H1 (cell line): ENCODE measurements around the gene C11orf65. TPM values are rescaled to one million over a fixed set of nuclear protein-coding genes. Genes with fewer than 3 reads are reported as not detected.

Source experiments
- CBX5 ChIP-seq: fragments of 300-800, 300-1000 bp; sonication (generic); IDR thresholded peaks from 2 replicates; pipeline ENCODE4 v1.7.1; 2016; ENCODE audit warnings: antibody characterized with exemption, low read length, low read depth
- polyA plus RNA-seq, 7 experiments: library from polyadenylated mRNA; depleted of rRNA in 3 of 7; stranded (reverse) in 5 of 7; unstranded in 2 of 7; fragments of >200 nt in 5 of 7; fragments of 200-250 nt in 2 of 7; gene quantifications; 1 replicate in 5 of 7; 2 replicates in 1 of 7; 4 replicates in 1 of 7; pipeline versions ENCODE4 v1.2.1 to v1.2.3, GENCODE V29; 2011 to 2013; ENCODE audit warnings: missing spikeins in 2 of 7, mixed read lengths in 2 of 7
- total RNA-seq: library from RNA; stranded (reverse); fragmentation: NEBNext Ultra II Directional; extraction: Animal tissue kit (Norgen Biotek cat#: 25700); gene quantifications from 2 replicates; pipeline ENCODE4 v1.2.1, GENCODE V29; 2021
- TF ChIP-seq, protein P1 (sequence below): fragments of 300-600 bp; sonication (generic); IDR thresholded peaks from 2 replicates; pipeline ENCODE4 v1.7.1; 2012; ENCODE audit warnings: low read length, moderate library complexity, mild to moderate bottlenecking, inconsistent platforms; ENCODE audit not compliant: insufficient replicate concordance

C11orf65 gene
- total and polyA plus RNA-seq, 2 of the 8 experiments (the other 6 are each of a cell fraction or from before 2014, with no cell fraction given) = 0.14 to 0.22 TPM

DNA sequence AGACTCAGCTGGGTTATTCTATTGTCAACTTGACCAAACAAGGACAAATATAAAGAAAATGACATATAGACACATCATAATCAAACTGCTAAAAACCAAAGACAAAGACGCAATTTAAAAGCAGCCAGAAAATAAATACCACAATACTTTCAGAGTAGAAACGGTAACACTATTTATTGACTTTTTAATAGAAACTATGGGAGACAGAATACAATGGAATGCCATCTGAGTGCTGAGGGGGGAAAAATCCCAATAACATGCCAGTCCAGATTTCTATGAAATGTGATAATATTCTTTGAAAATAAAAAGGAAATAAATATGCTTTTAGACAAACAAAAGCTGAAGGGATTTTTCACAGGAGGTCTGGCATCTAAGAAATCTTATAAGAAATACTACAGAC, 30.7 kb downstream of the C11orf65 start (continued):
- TF ChIP-seq, protein P1, sequence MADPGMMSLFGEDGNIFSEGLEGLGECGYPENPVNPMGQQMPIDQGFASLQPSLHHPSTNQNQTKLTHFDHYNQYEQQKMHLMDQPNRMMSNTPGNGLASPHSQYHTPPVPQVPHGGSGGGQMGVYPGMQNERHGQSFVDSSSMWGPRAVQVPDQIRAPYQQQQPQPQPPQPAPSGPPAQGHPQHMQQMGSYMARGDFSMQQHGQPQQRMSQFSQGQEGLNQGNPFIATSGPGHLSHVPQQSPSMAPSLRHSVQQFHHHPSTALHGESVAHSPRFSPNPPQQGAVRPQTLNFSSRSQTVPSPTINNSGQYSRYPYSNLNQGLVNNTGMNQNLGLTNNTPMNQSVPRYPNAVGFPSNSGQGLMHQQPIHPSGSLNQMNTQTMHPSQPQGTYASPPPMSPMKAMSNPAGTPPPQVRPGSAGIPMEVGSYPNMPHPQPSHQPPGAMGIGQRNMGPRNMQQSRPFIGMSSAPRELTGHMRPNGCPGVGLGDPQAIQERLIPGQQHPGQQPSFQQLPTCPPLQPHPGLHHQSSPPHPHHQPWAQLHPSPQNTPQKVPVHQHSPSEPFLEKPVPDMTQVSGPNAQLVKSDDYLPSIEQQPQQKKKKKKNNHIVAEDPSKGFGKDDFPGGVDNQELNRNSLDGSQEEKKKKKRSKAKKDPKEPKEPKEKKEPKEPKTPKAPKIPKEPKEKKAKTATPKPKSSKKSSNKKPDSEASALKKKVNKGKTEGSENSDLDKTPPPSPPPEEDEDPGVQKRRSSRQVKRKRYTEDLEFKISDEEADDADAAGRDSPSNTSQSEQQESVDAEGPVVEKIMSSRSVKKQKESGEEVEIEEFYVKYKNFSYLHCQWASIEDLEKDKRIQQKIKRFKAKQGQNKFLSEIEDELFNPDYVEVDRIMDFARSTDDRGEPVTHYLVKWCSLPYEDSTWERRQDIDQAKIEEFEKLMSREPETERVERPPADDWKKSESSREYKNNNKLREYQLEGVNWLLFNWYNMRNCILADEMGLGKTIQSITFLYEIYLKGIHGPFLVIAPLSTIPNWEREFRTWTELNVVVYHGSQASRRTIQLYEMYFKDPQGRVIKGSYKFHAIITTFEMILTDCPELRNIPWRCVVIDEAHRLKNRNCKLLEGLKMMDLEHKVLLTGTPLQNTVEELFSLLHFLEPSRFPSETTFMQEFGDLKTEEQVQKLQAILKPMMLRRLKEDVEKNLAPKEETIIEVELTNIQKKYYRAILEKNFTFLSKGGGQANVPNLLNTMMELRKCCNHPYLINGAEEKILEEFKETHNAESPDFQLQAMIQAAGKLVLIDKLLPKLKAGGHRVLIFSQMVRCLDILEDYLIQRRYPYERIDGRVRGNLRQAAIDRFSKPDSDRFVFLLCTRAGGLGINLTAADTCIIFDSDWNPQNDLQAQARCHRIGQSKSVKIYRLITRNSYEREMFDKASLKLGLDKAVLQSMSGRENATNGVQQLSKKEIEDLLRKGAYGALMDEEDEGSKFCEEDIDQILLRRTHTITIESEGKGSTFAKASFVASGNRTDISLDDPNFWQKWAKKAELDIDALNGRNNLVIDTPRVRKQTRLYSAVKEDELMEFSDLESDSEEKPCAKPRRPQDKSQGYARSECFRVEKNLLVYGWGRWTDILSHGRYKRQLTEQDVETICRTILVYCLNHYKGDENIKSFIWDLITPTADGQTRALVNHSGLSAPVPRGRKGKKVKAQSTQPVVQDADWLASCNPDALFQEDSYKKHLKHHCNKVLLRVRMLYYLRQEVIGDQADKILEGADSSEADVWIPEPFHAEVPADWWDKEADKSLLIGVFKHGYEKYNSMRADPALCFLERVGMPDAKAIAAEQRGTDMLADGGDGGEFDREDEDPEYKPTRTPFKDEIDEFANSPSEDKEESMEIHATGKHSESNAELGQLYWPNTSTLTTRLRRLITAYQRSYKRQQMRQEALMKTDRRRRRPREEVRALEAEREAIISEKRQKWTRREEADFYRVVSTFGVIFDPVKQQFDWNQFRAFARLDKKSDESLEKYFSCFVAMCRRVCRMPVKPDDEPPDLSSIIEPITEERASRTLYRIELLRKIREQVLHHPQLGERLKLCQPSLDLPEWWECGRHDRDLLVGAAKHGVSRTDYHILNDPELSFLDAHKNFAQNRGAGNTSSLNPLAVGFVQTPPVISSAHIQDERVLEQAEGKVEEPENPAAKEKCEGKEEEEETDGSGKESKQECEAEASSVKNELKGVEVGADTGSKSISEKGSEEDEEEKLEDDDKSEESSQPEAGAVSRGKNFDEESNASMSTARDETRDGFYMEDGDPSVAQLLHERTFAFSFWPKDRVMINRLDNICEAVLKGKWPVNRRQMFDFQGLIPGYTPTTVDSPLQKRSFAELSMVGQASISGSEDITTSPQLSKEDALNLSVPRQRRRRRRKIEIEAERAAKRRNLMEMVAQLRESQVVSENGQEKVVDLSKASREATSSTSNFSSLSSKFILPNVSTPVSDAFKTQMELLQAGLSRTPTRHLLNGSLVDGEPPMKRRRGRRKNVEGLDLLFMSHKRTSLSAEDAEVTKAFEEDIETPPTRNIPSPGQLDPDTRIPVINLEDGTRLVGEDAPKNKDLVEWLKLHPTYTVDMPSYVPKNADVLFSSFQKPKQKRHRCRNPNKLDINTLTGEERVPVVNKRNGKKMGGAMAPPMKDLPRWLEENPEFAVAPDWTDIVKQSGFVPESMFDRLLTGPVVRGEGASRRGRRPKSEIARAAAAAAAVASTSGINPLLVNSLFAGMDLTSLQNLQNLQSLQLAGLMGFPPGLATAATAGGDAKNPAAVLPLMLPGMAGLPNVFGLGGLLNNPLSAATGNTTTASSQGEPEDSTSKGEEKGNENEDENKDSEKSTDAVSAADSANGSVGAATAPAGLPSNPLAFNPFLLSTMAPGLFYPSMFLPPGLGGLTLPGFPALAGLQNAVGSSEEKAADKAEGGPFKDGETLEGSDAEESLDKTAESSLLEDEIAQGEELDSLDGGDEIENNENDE = no peak
- TF ChIP-seq CBX5 = no peak
